ENCODE results near the gene BACH2.
"Not testable (repeated sequence)": the region's sequence is repeated elsewhere in the genome, so short reads cannot be mapped to it uniquely, and the experiment has no call there.

BACH2 gene

GRCh38 chr6:90054193-90054592, 242.4 kb downstream of the BACH2 start:
- not testable (repeated sequence) for DNase-seq

GRCh38 chr6:90053614-90054013, 243.0 kb downstream of the BACH2 start:
- DNase-seq: no peak

GRCh38 chr6:90049295-90049694, 247.3 kb downstream of the BACH2 start:
- DNase-seq: no peak

DNA sequence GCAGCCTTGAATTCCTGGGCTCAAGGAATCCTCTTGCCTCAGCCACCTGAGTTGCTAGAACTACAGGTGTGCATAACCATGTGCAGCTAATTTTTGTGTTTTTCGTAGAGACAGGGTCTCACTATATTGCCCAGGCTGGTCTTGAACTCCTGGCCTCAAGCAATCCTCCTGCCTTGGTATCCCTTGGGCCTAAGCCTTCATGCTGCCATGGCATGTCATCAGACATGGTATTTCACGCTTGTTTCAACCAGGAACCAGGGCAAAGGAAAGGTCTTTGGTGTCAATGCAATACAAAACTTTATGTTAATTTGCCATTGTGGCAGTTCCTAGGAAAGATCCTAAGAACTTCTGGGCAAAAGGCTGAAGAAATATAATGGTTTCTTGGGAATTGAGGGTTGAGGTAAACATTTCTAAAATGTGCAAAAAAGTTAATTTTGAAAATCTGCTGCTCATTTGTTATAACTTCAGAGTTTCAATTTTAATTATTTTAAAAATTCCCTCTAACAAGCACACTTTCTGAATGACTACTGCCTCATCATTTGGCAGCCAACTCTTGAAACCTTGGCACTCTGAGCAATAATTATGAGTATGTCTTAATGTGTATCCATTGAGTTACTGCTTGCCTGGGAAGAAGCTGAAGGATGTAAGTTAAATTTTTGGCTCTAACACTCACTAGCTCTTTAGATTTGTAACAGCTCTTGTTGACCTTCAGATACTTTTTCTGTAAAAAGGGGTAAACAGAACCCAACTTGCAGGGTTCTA, 248.3 kb downstream of the BACH2 start:
- DNase-seq: no peak

DNA sequence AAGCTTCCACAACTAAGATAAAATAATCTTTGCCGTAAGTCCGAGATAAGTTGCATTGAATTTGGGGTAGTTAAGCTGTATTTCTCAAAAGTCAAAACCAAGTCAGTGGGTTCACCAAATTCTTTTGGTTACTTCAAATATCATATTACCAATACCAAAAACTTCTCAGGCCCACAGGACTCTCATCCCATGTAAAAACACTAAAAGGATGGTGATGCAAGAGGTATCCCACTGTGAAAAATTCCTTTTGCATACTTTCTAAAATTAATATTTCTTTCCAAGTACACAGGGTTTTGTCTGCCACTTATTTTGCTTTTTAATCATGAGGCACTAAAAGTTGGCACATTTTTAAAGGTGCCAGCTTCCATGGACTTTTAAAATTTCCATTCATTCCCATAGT, 251.1 kb downstream of the BACH2 start:
- no peak for DNase-seq

DNA sequence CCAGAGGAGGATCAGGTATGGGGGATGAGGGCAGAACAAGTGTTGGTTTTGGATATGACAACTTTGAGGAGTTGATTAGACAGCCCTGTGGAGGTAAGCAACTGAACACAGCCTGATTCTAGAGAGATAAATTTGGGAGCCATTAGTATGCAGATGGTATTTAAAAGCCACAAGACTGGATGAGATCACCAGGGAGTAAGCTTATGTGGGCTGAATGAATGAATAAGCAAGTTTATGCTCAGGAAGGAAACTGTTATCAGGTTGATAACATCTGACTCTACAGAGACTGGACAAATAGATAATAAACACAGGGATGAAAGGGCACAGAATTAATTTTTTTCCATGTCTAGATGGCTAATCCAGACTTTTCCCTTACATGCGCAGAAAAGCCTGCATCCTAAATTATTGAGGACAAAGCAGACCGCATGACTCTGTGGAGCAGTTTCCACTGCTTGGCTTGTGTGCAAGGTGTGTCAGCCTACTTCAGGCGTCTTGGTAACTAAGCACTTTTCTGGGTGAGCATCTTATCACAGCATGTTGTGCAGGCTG, 251.7 kb downstream of the BACH2 start:
- DNase-seq: no peak

GRCh38 chr6:90044182-90044832, 252.3 kb downstream of the BACH2 start:
- no peak for DNase-seq

- no peak for DNase-seq
Measured at GRCh38 chr6:90040931-90041330, 255.7 kb downstream of the BACH2 start.

DNA sequence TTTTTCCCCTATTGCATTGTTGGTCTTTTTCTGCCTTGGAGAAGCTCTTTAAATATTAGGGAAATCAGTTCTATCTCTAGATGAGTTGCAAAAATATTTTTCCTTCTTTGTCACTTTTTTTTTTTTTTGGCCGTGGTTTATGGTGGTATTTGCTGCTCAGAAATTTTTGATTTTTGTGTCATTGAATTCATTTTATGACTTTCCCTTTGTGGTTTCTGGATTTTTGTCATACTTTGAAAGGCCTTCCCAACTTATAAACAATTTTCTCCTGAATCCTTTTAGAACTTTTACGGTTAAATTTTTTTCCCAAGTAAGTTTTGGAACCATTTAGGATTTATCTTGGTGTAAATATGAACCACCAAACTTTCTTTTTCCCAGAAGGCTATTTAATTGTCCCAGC, 256.7 kb downstream of the BACH2 start:
- DNase-seq: no peak

GRCh38 chr6:90038961-90039653, 257.5 kb downstream of the BACH2 start:
- no peak for DNase-seq

DNA sequence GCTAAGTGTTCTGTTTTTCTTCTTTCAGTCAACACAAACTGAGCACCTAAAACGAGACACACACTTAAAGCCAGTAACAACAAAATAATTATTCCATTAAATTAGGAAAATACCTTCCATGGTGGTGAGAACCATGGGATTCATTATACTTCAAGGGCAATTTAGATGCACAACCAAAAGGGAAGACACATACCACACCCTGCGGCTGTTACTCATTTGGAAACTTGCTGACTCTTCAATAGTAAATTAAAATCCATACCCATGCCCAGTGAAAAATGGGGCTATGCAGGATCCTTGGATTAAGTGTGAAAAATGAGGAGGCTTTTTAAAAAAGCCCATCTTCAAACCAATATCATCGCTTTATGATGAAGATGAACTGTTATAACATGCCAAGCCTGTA, 259.7 kb downstream of the BACH2 start:
- no peak for DNase-seq

- DNase-seq: no peak
Measured at GRCh38 chr6:90035047-90035723, 261.5 kb downstream of the BACH2 start.

GRCh38 chr6:90033746-90034271, 262.8 kb downstream of the BACH2 start:
- DNase-seq: no peak

GRCh38 chr6:90032489-90033212, 264.0 kb downstream of the BACH2 start:
- DNase-seq: not testable (repeated sequence)

DNA sequence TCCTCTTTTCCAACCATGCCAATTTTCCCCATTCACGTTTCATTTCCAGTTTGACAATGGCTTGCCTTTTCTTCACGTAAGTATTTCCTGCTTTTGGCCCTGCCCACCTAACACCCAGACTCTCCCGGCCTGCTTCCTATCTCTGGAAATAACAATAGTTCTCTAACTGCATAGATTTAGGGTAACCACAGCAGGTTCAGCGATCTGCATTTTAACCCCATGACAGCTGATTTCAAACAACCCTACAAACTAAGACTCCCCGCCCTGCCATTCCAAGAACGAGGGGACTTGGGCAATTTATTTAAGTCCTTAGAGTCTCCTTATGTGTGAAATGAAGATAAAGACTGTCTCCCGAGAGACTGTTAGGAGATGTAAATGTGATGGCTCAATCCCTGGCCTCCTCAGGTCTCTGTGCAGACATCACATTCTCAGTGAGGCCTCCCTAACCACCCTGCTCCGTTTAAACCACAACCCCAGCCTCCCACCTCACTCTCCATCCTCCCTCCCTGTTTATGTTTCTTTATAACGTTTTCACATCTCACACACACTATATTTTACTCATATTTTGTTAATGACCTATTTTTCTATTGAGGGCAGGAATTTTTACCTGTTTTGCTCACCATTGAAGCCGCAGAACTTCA, 267.5 kb downstream of the BACH2 start:
- no peak for DNase-seq

DNA sequence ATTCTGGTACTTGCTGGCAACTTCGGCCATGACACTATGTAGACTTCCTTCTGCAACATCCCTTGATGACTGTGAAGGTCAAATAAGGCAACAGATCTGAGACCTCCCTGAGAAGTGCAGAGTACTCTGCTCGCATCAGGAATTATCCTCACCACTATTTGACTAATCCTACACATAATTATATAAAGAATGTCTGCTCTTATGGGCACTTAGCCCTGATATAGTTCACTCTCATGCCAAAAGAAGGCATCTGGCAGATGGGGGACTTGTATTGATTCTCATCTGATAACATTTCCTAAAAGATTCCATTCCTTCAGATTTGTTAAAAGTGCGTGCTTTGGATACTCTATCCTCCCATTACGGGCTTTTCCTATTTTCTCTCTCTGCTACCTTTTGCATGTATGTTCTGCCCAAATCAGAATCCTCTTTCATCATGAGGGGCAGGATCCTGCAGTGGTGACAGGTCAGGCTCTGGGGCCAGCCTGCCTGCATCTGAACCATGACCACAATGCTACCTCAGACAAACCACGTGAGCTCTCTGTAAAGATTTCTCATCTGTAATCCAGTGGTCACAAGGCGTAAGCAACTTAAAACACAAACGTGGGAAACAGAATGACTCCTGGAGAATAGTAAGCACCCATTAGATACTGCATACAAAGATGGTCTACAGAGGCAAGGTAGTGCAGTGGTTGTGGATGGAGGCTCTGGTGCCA, 268.4 kb downstream of the BACH2 start:
- DNase-seq: no peak

- no peak for DNase-seq
Measured at GRCh38 chr6:90026216-90026615, 270.4 kb downstream of the BACH2 start.

DNA sequence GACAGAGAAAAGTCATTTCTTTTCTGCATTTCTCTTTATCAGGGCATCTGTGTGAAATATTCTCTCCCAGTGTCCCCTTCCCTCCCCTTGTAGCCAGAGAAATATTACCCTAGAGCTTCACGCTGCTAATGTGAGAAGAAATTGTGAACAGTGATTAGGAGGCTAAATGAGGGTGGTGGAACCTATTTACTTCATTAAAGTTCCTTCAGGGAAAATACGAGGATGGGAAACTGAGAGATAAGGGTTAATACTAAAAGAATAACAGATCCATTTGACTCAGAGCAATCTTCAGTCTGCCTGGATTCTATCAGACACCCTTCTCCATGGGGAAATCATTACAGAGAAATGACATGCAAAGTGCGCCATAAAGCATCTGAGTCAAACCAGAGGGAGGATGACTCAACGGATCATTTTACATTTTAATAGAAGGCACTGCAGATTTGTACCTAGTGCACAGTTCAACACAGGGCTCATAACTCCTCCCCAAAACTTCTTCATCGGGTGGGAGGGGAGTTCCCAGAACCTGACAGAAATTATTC, 271.1 kb downstream of the BACH2 start:
- no peak for DNase-seq

DNA sequence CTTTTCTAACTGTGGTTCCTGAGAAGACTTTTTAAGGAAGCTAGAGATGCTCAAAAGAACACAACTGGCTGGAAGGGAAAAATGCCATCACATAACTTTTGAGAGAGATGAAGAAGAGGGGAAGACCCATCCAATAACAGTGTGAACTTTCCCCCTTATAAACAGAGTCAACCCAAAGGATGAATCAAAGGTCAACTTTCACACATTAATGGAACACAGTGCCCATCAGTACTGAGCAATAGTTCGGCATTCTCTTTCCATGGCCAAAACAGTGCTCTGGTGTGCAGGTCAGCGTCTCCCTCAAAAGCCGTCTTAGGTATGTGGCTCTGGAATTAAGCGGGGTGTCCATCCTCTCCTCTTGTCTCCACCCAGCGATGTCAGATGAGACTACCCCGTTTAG, 272.0 kb downstream of the BACH2 start:
- no peak for DNase-seq

DNA sequence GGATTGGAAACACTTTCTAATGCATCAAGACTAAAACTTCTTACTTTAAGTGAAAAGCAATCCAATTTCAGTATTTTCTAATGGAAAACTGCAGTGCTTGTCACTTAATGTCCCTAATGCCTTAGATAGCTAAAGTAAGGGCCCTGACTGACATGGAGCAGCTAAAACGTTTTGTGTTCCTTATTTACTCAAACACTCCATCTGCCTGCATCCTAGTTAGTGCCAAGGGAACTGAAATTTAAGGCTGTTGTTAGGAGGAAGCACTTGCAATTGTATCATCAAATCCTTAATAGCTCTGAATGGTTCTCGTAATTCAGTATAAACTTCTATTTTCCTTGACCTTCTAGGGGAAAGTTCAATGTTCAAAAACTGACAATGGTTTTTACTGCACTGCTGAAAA, 274.9 kb downstream of the BACH2 start:
- no peak for DNase-seq

GRCh38 chr6:90020746-90021145, 275.9 kb downstream of the BACH2 start:
- no peak for DNase-seq
